Measurements from ENCODE around the gene DUSP15. TPM values are rescaled to one million over a fixed set of nuclear protein-coding genes. Genes with fewer than 3 reads are reported as not detected.

The DUSP15 gene
- total RNA-seq, 2 donors from 2014 or later = 3.8 to 7.2 TPM

- DNase-seq = no peak
Observed at GRCh38 chr20:31821427-31821826, 48.9 kb downstream of the DUSP15 start.

GRCh38 chr20:31820228-31820627, 50.1 kb downstream of the DUSP15 start:
- H3K9me3 ChIP-seq (ENCODE audit: control insufficient read depth, low read length) = no peaks in the 10 kb centered on the region
- Mint-ChIP-seq H3K4me3 (no peak overlapping the region), H3K27ac (no peak overlapping the region), H3K36me3 (ENCODE audit: low read depth) (no peaks in the 10 kb centered on the region), H3K4me1 (peaks cover 7% of the 10 kb centered on the region), H3K27me3 (ENCODE audit: insufficient read depth) (peaks cover 3% of the 10 kb centered on the region), H3K9me3 (no peaks in the 10 kb centered on the region)
- TF ChIP-seq CTCF (conservative IDR thresholded peaks at IDR 0.05) = no peak
- H3K36me3 ChIP-seq (ENCODE audit: control insufficient read depth, insufficient read depth, low read length) = no peaks in the 10 kb centered on the region
- 66 to 83% methylated on average over 3 to 6 of the region's 6 CpGs for WGBS, 2 experiments (ENCODE audit: insufficient coverage in 1 of 2, insufficient read length in 1 of 2)
- H3K4me1 ChIP-seq (ENCODE audit: control insufficient read depth, insufficient read depth, low read length) = peaks cover 12% of the 10 kb centered on the region
- DNase-seq = no peak
- H3K27me3 ChIP-seq (ENCODE audit: control insufficient read depth, insufficient read depth, low read length, poor library complexity, severe bottlenecking) = no peaks in the 10 kb centered on the region
- no peak overlapping the region for H3K27ac ChIP-seq (ENCODE audit: low read depth, low read length)
- no peak overlapping the region for H3K4me3 ChIP-seq (ENCODE audit: low read length)
- H3K9ac ChIP-seq (ENCODE audit: extremely low read depth, low read length, poor library complexity, severe bottlenecking) = no peak overlapping the region

More at GRCh38 chr20:31821427-31821826, 48.9 kb downstream of the DUSP15 start:
- Histone ChIP-seq H3K9me3 (ENCODE audit: control insufficient read depth, low read length) (no peaks in the 10 kb centered on the region), H3K4me3 (ENCODE audit: low read length) (no peak overlapping the region), H3K27ac (ENCODE audit: low read depth, low read length) (no peak overlapping the region), H3K4me1 (ENCODE audit: control insufficient read depth, insufficient read depth, low read length) (peaks cover 7% of the 10 kb centered on the region), H3K9ac (ENCODE audit: extremely low read depth, low read length, poor library complexity, severe bottlenecking) (no peak overlapping the region), H3K27me3 (ENCODE audit: control insufficient read depth, insufficient read depth, low read length, poor library complexity, severe bottlenecking) (no peaks in the 10 kb centered on the region), H3K36me3 (ENCODE audit: control insufficient read depth, insufficient read depth, low read length) (no peaks in the 10 kb centered on the region)
- no peaks in the 10 kb centered on the region for H3K9me3 Mint-ChIP-seq
- H3K27me3 Mint-ChIP-seq (ENCODE audit: insufficient read depth) = peaks cover 3% of the 10 kb centered on the region
- H3K4me3 Mint-ChIP-seq = no peak overlapping the region
- no peak for TF ChIP-seq CTCF (conservative IDR thresholded peaks at IDR 0.05)
- no peaks in the 10 kb centered on the region for H3K36me3 Mint-ChIP-seq (ENCODE audit: low read depth)
- H3K4me1 Mint-ChIP-seq = peaks cover 2% of the 10 kb centered on the region
- H3K27ac Mint-ChIP-seq = no peak overlapping the region
- 83 to 100% methylated on average over 2 to 5 of the region's 5 CpGs for WGBS, 2 experiments (ENCODE audit: insufficient coverage in 1 of 2, insufficient read length in 1 of 2)

- Mint-ChIP-seq H3K9me3 (no peaks in the 10 kb centered on the region), H3K27ac (no peak within 1 kb of the TSS)
- WGBS, 2 experiments (ENCODE audit: insufficient coverage in 1 of 2, insufficient read length in 1 of 2) = 88 to 94% methylated on average over 12 to 16 of the region's 16 CpGs
Observed at GRCh38 chr20:31819083-31819784, 51.1 kb downstream of the DUSP15 start, which contains the start of gene MYLK2. Gene MYLK2, plus strand, starts transcription at chr20:31819356. Its CDS starts 225 bp downstream, at chr20:31819581.

More at GRCh38 chr20:31819083-31819784, 51.1 kb downstream of the DUSP15 start, which contains the start of gene MYLK2:
- DNase-seq = no peak
- Histone ChIP-seq H3K36me3 (ENCODE audit: control insufficient read depth, insufficient read depth, low read length) (no peaks in the 10 kb centered on the region), H3K9ac (ENCODE audit: extremely low read depth, low read length, poor library complexity, severe bottlenecking) (no peak within 1 kb of the TSS), H3K4me1 (ENCODE audit: control insufficient read depth, insufficient read depth, low read length) (peaks cover 14% of the 10 kb centered on the region), H3K9me3 (ENCODE audit: control insufficient read depth, low read length) (no peaks in the 10 kb centered on the region), H3K4me3 (ENCODE audit: low read length) (no peak within 1 kb of the TSS), H3K27me3 (ENCODE audit: control insufficient read depth, insufficient read depth, low read length, poor library complexity, severe bottlenecking) (no peaks in the 10 kb centered on the region), H3K27ac (ENCODE audit: low read depth, low read length) (no peak within 1 kb of the TSS)
- no peak within 1 kb of the TSS for H3K4me3 Mint-ChIP-seq
- TF ChIP-seq CTCF (conservative IDR thresholded peaks at IDR 0.05) = no peak
- peaks cover 3% of the 10 kb centered on the region for H3K27me3 Mint-ChIP-seq (ENCODE audit: insufficient read depth)
- H3K36me3 Mint-ChIP-seq (ENCODE audit: low read depth) = no peaks in the 10 kb centered on the region
- peaks cover 10% of the 10 kb centered on the region for H3K4me1 Mint-ChIP-seq

Measured in endodermal cell (in vitro differentiated cells).